ENCODE results near the gene MBOAT7. TPM values are rescaled to one million over a fixed set of nuclear protein-coding genes. Genes with fewer than 3 reads are reported as not detected.

The MBOAT7 gene
- polyA plus RNA-seq, 2 of the 4 experiments (the other 2 are of a cell fraction): 42.1 to 142 TPM

GRCh38 chr19:54179921-54180461 is 9.4 kb downstream of the MBOAT7 start:
- no peaks in the 10 kb centered on the region for H3K9me3 ChIP-seq
- FAIRE-seq (no peak), DNase-seq (ENCODE audit: low read depth in 1 of 2, low spot score in 1 of 2) (peak in 1 of 2 experiments; percentile 90), ATAC-seq (peak; percentile 88 to 93)
- 60% methylated on average over 10 of the region's 10 CpGs for WGBS (ENCODE audit: missing lambda C conversion rate)
- CTCF ChIA-PET: interaction anchor here (1.0 to 17.2 kb wide), 5 partner anchors 8 to 211 kb away, joined by 3 to 295 read pairs (median 5); partner anchors contain the start of genes MBOAT7 and TMC4
- H3K4me2 ChIP-seq: no peak overlapping the region
- no peaks in the 10 kb centered on the region for H3K4me1 ChIP-seq
- H3K27ac ChIP-seq: no peak overlapping the region
- POLR2A ChIA-PET: interaction anchor here (0.7 to 3.3 kb wide), 2 partner anchors 10 to 20 kb away, joined by 3 to 19 read pairs; partner anchors contain the start of genes MBOAT7 and TSEN34
- H3K4me3 ChIP-seq: no peak overlapping the region
- TF ChIP-seq ATOH8 (CRISPR knock-in tag; IDR thresholded peaks at IDR 0.05; ENCODE audit: low read depth) (no peak), RAD21 (conservative IDR thresholded peaks at IDR 0.05 in 1 of 2, IDR thresholded peaks at IDR 0.05 in 1 of 2) (peak in 1 of 2 experiments; percentile 54; a peak in 2 of 5 replicates), USF2 (IDR thresholded peaks at IDR 0.05) (no peak), RFX5 (IDR thresholded peaks at IDR 0.05) (peak; percentile 85), CTCF (IDR thresholded peaks at IDR 0.05) (peak; percentile 39), CHD4 (IDR thresholded peaks at IDR 0.05; ENCODE audit: borderline replicate concordance) (no peak), HDAC2 (IDR thresholded peaks at IDR 0.05) (no peak), BCL3 (IDR thresholded peaks at IDR 0.05) (no peak)

- ATAC-seq: no peak
- no peak overlapping the region for H3K27ac ChIP-seq
- FAIRE-seq: no peak
- TF ChIP-seq POLR2A (IDR thresholded peaks at IDR 0.05; ENCODE audit: low read length) (0 out of 2 replicates have a peak, but pooled peaks have one; percentile 10), REST (IDR thresholded peaks at IDR 0.05) (no peak), ELK1 (IDR thresholded peaks at IDR 0.05; ENCODE audit: low read depth, low read length) (no peak)
- CTCF ChIA-PET: interaction anchor here (1.0 to 17.2 kb wide), 7 partner anchors 7 to 211 kb away, joined by 3 to 295 read pairs (median 4); partner anchors contain the start of genes MBOAT7 and TMC4
- no peaks in the 10 kb centered on the region for H3K9me3 ChIP-seq
- no peak overlapping the region for H3K4me3 ChIP-seq
- POLR2A ChIA-PET: interaction anchor here (0.7 to 3.3 kb wide), 2 partner anchors 11 to 21 kb away, joined by 3 to 19 read pairs; partner anchors contain the start of genes MBOAT7 and TSEN34
- DNase-seq (ENCODE audit: low read depth in 1 of 2, low spot score in 1 of 2): no peak
- no peaks in the 10 kb centered on the region for H3K4me1 ChIP-seq
- H3K4me2 ChIP-seq: no peak overlapping the region
- WGBS (ENCODE audit: missing lambda C conversion rate): 83% methylated on average over 10 of the region's 10 CpGs
These were observed 10.0 kb downstream of the MBOAT7 start for GRCh38 chr19:54179262-54179852.

All from A549 (cell line).